Measurements from ENCODE around the gene PGGT1B.

The PGGT1B gene

GRCh38 chr5:115262321-115263077, at the start of gene PGGT1B:
Gene PGGT1B (minus strand): TSS chr5:115262877. CDS start chr5:115262851, 26 bp downstream.
- DNase-seq: peak; percentile 63 to 79

- DNase-seq: peak in 1 of 2 experiments; percentile 65
Measured at GRCh38 chr5:115309751-115310370, 47.2 kb upstream of the PGGT1B start.

- no peak for DNase-seq
Measured at GRCh38 chr5:115308815-115309214, 46.1 kb upstream of the PGGT1B start.

GRCh38 chr5:115306011-115306536, 43.4 kb upstream of the PGGT1B start:
- no peak for DNase-seq

GRCh38 chr5:115304496-115304895, 41.8 kb upstream of the PGGT1B start:
- DNase-seq: no peak

GRCh38 chr5:115298811-115299210, 36.1 kb upstream of the PGGT1B start:
- DNase-seq: no peak

- peak in 1 of 2 experiments; percentile 39 for DNase-seq
Measured at GRCh38 chr5:115297031-115297430, 34.4 kb upstream of the PGGT1B start.

- DNase-seq: peak; percentile 14 to 76
Measured at GRCh38 chr5:115296124-115297022, 33.7 kb upstream of the PGGT1B start, which contains the start of gene CCDC112. Gene CCDC112 (minus strand): TSS chr5:115296654. CDS start chr5:115296543, 111 bp downstream.

GRCh38 chr5:115295777-115296123, 33.1 kb upstream of the PGGT1B start:
- peak in 1 of 2 experiments; percentile 44 for DNase-seq

- no peak for DNase-seq
Measured at GRCh38 chr5:115291397-115291796, 28.7 kb upstream of the PGGT1B start.

GRCh38 chr5:115289104-115289503, 26.4 kb upstream of the PGGT1B start:
- DNase-seq: no peak

- DNase-seq: no peak
Measured at GRCh38 chr5:115284021-115284420, 21.3 kb upstream of the PGGT1B start.

- DNase-seq: no peak
Measured at GRCh38 chr5:115282131-115282530, 19.5 kb upstream of the PGGT1B start.

GRCh38 chr5:115274584-115274983, 11.9 kb upstream of the PGGT1B start:
- DNase-seq: no peak

- DNase-seq: no peak
Measured at GRCh38 chr5:115272297-115272958, 9.8 kb upstream of the PGGT1B start.

GRCh38 chr5:115271295-115272050, 8.8 kb upstream of the PGGT1B start:
- no peak for DNase-seq

- peak in 1 of 2 experiments; percentile 46 for DNase-seq
Measured at GRCh38 chr5:115267617-115268016, 4.9 kb upstream of the PGGT1B start.

GRCh38 chr5:115265220-115265619, 2.5 kb upstream of the PGGT1B start:
- no peak for DNase-seq

GRCh38 chr5:115264786-115265185, 2.1 kb upstream of the PGGT1B start:
- no peak for DNase-seq

- DNase-seq: no peak
Measured at GRCh38 chr5:115263078-115263380, 352 bp upstream of the PGGT1B start.

- DNase-seq: no peak
Measured at GRCh38 chr5:115262011-115262320, 711 bp downstream of the PGGT1B start.

GRCh38 chr5:115260248-115260647, 2.4 kb downstream of the PGGT1B start:
- DNase-seq: no peak

All from SW 1271 (cell line).